Caco-2 (cell line): ENCODE data around the gene KIF1B. TPM values are rescaled to one million over a fixed set of nuclear protein-coding genes. Genes with fewer than 3 reads are reported as not detected.

Experiments used
- BruUV-seq: library from RNA; stranded (reverse); fragments of 400-500 nt; replicated peaks from 2 replicates; lab custom pipeline; 2021; lab: Mats Ljungman, UMichigan
- CTCF ChIA-PET: fragments of 300-600 bp; sonication (Branson Sonifier 250); formaldehyde crosslinking; loops from one replicate; lab custom pipeline; 2022; ENCODE audit warnings: antibody characterized with exemption; lab: Charles Lee
- POLR2A ChIA-PET: fragments of 300-600 bp; sonication (Branson Sonifier 250); formaldehyde crosslinking; loops from one replicate; lab custom pipeline; 2022; ENCODE audit warnings: antibody characterized with exemption; lab: Charles Lee
- DNase-seq, 2 experiments: peaks; one replicate each; pipeline versions ENCODE4 v3.0.0 to v3.0.0-alpha.2; 2020 to 2022
- H3K27me3 ChIP-seq: replicated peaks from 2 replicates; pipeline ENCODE4 v1.6.0; 2011; ENCODE audit warnings: low read length; ENCODE audit not compliant: control insufficient read depth, insufficient read depth
- H3K36me3 ChIP-seq: 2 replicates; pipeline ENCODE4 v1.5.1; 2011; ENCODE audit warnings: low read length; ENCODE audit not compliant: control insufficient read depth, insufficient read depth
- H3K4me1 ChIP-seq: fragments of 250-450 bp; sonication (Bioruptor Pico); 2 replicates; pipeline ENCODE4 v1.5.1; 2020; ENCODE audit warnings: mild to moderate bottlenecking
- H3K4me3 ChIP-seq: 2 replicates; pipeline ENCODE4 v1.5.1; 2011; ENCODE audit warnings: low read depth, mild to moderate bottlenecking, control low read depth, low read length
- H3K9me3 ChIP-seq: fragments of 250-450 bp; sonication (Bioruptor Pico); 2 replicates; pipeline ENCODE4 v1.5.1; 2020; ENCODE audit warnings: mild to moderate bottlenecking, moderate library complexity
- H3K27ac Mint-ChIP-seq: one replicate; pipeline ENCODE4 v1.8.0; 2022; ENCODE audit warnings: mixed read lengths; ENCODE audit not compliant: unreplicated experiment
- H3K27me3 Mint-ChIP-seq: one replicate; pipeline ENCODE4 v1.8.0; 2022; ENCODE audit warnings: mixed read lengths; ENCODE audit not compliant: insufficient read depth, unreplicated experiment
- H3K36me3 Mint-ChIP-seq: one replicate; pipeline ENCODE4 v1.8.0; 2022; ENCODE audit warnings: mild to moderate bottlenecking, mixed read lengths; ENCODE audit not compliant: insufficient read depth, unreplicated experiment
- H3K4me1 Mint-ChIP-seq: one replicate; pipeline ENCODE4 v1.8.0; 2022; ENCODE audit warnings: low read depth, mixed read lengths; ENCODE audit not compliant: unreplicated experiment
- H3K4me3 Mint-ChIP-seq: one replicate; pipeline ENCODE4 v1.8.0; 2022; ENCODE audit warnings: mild to moderate bottlenecking, moderate library complexity, mixed read lengths; ENCODE audit not compliant: unreplicated experiment
- H3K9me3 Mint-ChIP-seq: one replicate; pipeline ENCODE4 v1.8.0; 2022; ENCODE audit warnings: mixed read lengths; ENCODE audit not compliant: unreplicated experiment
- CTCF ChIP-seq, 2 experiments: fragments of 200-600 bp in 1 of 2; IDR thresholded peaks; 1 replicate in 1 of 2; 2 replicates in 1 of 2; pipeline versions ENCODE4 v1.5.1 to v1.8.0; 2011 to 2022; ENCODE audit warnings: antibody characterized with exemption in 1 of 2, control low read depth in 1 of 2, inconsistent platforms in 1 of 2, low read depth in 1 of 2, low read length in 1 of 2, mild to moderate bottlenecking in 1 of 2, moderate library complexity in 1 of 2; ENCODE audit not compliant: insufficient read depth in 1 of 2, severe bottlenecking in 1 of 2, unreplicated experiment in 1 of 2
- intact Hi-C: fragments of 100-400 bp; cut with micrococcal nuclease; formaldehyde crosslinking; loops from one replicate; pipeline ENCODE4 v1.10.0; 2022; ENCODE audit not compliant: unreplicated experiment
- total RNA-seq: library from RNA; stranded (reverse); gene quantifications from 2 replicates; pipeline ENCODE4 v1.2.3, GENCODE V29; 2022

Gene KIF1B
- total RNA-seq, 1 experiment from 2014 or later: 41.1 TPM

- H3K36me3 Mint-ChIP-seq: peaks cover 14% of the 10 kb centered on the region
- CTCF ChIA-PET: no interaction called here
- Histone ChIP-seq H3K36me3 (no peaks in the 10 kb centered on the region), H3K4me1 (0 out of 2 replicates have a peak, but pooled peaks cover 5% of the 10 kb centered on the region), H3K4me3 (no peak overlapping the region), H3K9me3 (no peaks in the 10 kb centered on the region), H3K27me3 (no peaks in the 10 kb centered on the region)
- H3K27ac Mint-ChIP-seq: no peak overlapping the region
- H3K4me1 Mint-ChIP-seq: peaks cover 11% of the 10 kb centered on the region
- intact Hi-C loops: no loop called here
- H3K27me3 Mint-ChIP-seq: no peaks in the 10 kb centered on the region
- BruUV-seq: no TSS peak
- TF ChIP-seq CTCF (IDR thresholded peaks at IDR 0.05; ENCODE audit: insufficient read depth in 1 of 2, low read depth in 1 of 2, low read length in 1 of 2, severe bottlenecking in 1 of 2, unreplicated experiment in 1 of 2): no peak
- DNase-seq: no peak
- POLR2A ChIA-PET: no interaction called here
- no peak overlapping the region for H3K4me3 Mint-ChIP-seq
- no peaks in the 10 kb centered on the region for H3K9me3 Mint-ChIP-seq
Measured at GRCh38 chr1:10207810-10208209, 2.6 kb upstream of the KIF1B start.

- H3K27ac Mint-ChIP-seq: no peak overlapping the region
- no TSS peak for BruUV-seq
- intact Hi-C loops: no loop called here
- H3K36me3 ChIP-seq: no peaks in the 10 kb centered on the region
- H3K9me3 ChIP-seq: no peaks in the 10 kb centered on the region
- ChIA-PET CTCF (no interaction called here), POLR2A (interaction anchor here (0.6 kb wide), 1 partner anchor 20 kb away, joined by 4 read pairs; no protein-coding TSS in a partner anchor)
- DNase-seq: no peak
- H3K4me3 Mint-ChIP-seq: no peak overlapping the region
- no peak for TF ChIP-seq CTCF (IDR thresholded peaks at IDR 0.05; ENCODE audit: insufficient read depth in 1 of 2, low read depth in 1 of 2, low read length in 1 of 2, severe bottlenecking in 1 of 2, unreplicated experiment in 1 of 2)
- no peaks in the 10 kb centered on the region for H3K27me3 ChIP-seq
- H3K4me1 Mint-ChIP-seq: peaks cover 15% of the 10 kb centered on the region
- no peaks in the 10 kb centered on the region for H3K9me3 Mint-ChIP-seq
- H3K4me1 ChIP-seq: peaks cover 8% of the 10 kb centered on the region; the same call in 1 of the 2 replicates
- peaks cover 14% of the 10 kb centered on the region for H3K36me3 Mint-ChIP-seq
- no peaks in the 10 kb centered on the region for H3K27me3 Mint-ChIP-seq
- no peak overlapping the region for H3K4me3 ChIP-seq
Measured at GRCh38 chr1:10208537-10208936, 1.8 kb upstream of the KIF1B start.

- no TSS peak for BruUV-seq
- no peaks in the 10 kb centered on the region for H3K36me3 ChIP-seq
- H3K4me1 ChIP-seq: peaks cover 8% of the 10 kb centered on the region; the same call in 1 of the 2 replicates
- CTCF ChIA-PET: interaction anchor here (0.6 to 1.9 kb wide), 9 partner anchors 9 to 583 kb away, joined by 3 to 7 read pairs (median 3); no protein-coding TSS in a partner anchor
- H3K27me3 ChIP-seq: no peaks in the 10 kb centered on the region
- POLR2A ChIA-PET: interaction anchor here (1.0 to 1.1 kb wide), 2 partner anchors 63 to 266 kb away, joined by 3 read pairs; no protein-coding TSS in a partner anchor
- H3K27ac Mint-ChIP-seq: peak overlapping the region; percentile 88
- no peaks in the 10 kb centered on the region for H3K9me3 ChIP-seq
- intact Hi-C loops: no loop called here
- no peak for DNase-seq
- TF ChIP-seq CTCF (IDR thresholded peaks at IDR 0.05; ENCODE audit: insufficient read depth in 1 of 2, low read depth in 1 of 2, low read length in 1 of 2, severe bottlenecking in 1 of 2, unreplicated experiment in 1 of 2): no peak
- peak overlapping the region; percentile 92 for H3K4me3 Mint-ChIP-seq
- H3K36me3 Mint-ChIP-seq: peaks cover 14% of the 10 kb centered on the region
- H3K4me3 ChIP-seq: peak overlapping the region; percentile 51
- H3K9me3 Mint-ChIP-seq: no peaks in the 10 kb centered on the region
- H3K27me3 Mint-ChIP-seq: no peaks in the 10 kb centered on the region
- peaks cover 18% of the 10 kb centered on the region for H3K4me1 Mint-ChIP-seq
Measured at GRCh38 chr1:10209590-10209904, 823 bp upstream of the KIF1B start.
